ENCODE data around the gene IL17B.

DNA sequence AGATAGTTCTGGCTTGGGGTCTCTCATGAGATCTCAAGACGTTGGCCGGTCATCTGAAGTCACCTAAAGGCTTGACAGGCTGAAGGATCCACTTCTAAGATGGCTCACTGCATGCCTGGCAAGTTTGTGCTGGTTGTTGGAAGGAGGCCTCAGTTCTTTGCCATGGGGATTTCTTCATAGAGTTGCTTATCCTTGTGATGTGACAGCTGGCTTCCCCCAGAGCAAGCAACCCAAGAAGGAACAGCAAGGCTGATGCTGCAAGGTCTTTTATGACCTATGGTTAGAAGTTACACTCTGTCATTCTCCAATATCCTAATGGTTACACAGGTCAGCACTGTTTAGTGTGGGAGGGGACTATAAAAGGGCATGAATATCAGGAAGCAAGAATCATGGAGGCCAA, 54.5 kb downstream of the IL17B start:
- TF ChIP-seq, protein P1, sequence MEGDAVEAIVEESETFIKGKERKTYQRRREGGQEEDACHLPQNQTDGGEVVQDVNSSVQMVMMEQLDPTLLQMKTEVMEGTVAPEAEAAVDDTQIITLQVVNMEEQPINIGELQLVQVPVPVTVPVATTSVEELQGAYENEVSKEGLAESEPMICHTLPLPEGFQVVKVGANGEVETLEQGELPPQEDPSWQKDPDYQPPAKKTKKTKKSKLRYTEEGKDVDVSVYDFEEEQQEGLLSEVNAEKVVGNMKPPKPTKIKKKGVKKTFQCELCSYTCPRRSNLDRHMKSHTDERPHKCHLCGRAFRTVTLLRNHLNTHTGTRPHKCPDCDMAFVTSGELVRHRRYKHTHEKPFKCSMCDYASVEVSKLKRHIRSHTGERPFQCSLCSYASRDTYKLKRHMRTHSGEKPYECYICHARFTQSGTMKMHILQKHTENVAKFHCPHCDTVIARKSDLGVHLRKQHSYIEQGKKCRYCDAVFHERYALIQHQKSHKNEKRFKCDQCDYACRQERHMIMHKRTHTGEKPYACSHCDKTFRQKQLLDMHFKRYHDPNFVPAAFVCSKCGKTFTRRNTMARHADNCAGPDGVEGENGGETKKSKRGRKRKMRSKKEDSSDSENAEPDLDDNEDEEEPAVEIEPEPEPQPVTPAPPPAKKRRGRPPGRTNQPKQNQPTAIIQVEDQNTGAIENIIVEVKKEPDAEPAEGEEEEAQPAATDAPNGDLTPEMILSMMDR (IDR thresholded peaks at IDR 0.05): no peak
- TF ChIP-seq POLR2A (IDR thresholded peaks at IDR 0.05): no peak
- no peak for TF ChIP-seq POLR2AphosphoS5 (IDR thresholded peaks at IDR 0.05)
